ENCODE measurements around the gene S100A9. TPM values are rescaled to one million over a fixed set of nuclear protein-coding genes. Genes with fewer than 3 reads are reported as not detected.

Gene S100A9
- total and polyA plus RNA-seq, 2 experiments from 2014 or later = not detected

GRCh38 chr1:153390938-153391710, 33.5 kb downstream of the S100A9 start, which contains the start of gene S100A8 (continued):
- TF ChIP-seq ZNF462 (CRISPR knock-in tag; IDR thresholded peaks at IDR 0.05) = no peak
- no peak for TF ChIP-seq EZH2phosphoT487 (IDR thresholded peaks at IDR 0.05; ENCODE audit: unreplicated experiment)

- Histone ChIP-seq H3K36me3 (ENCODE audit: insufficient read depth) (no peaks in the 10 kb centered on the region), H3F3A (replicated peaks; ENCODE audit: low read depth) (no peaks in the 10 kb centered on the region), H3K27ac (ENCODE audit: low read depth) (no peak overlapping the region), H3K9me2 (ENCODE audit: insufficient read depth) (no peaks in the 10 kb centered on the region), H2AFZ (no peak overlapping the region), H3K79me2 (replicated peaks; ENCODE audit: insufficient read depth) (no peaks in the 10 kb centered on the region), H3K4me1 (ENCODE audit: insufficient read depth) (no peaks in the 10 kb centered on the region), H3K27me3 (ENCODE audit: insufficient read depth) (no peaks in the 10 kb centered on the region), H3K4me3 (no peak overlapping the region), H4K20me1 (replicated peaks; ENCODE audit: insufficient read depth) (no peaks in the 10 kb centered on the region), H3K4me2 (no peak overlapping the region)
- no peak for TF ChIP-seq CTCF (conservative IDR thresholded peaks at IDR 0.05; ENCODE audit: low read depth in 2 of 2)
- TF ChIP-seq NANOG (IDR thresholded peaks at IDR 0.05; ENCODE audit: borderline replicate concordance) = no peak
- no peak for TF ChIP-seq JUNB (IDR thresholded peaks at IDR 0.05; ENCODE audit: unreplicated experiment)
- TF ChIP-seq REST (IDR thresholded peaks at IDR 0.05; ENCODE audit: unreplicated experiment) = no peak
- no peak for TF ChIP-seq ZNF331 (CRISPR knock-in tag; IDR thresholded peaks at IDR 0.05; ENCODE audit: low read depth)
- TF ChIP-seq POLR2AphosphoS5 (IDR thresholded peaks at IDR 0.05; ENCODE audit: low read depth) = no peak
- TF ChIP-seq CREB1 (CRISPR knock-in tag; IDR thresholded peaks at IDR 0.05; ENCODE audit: low read depth) = no peak
- no peak for TF ChIP-seq ETS1 (IDR thresholded peaks at IDR 0.05)
- Mint-ChIP-seq H3K27me3 (ENCODE audit: insufficient read depth, low read depth, poor library complexity) (peaks cover 2% of the 10 kb centered on the region), H3K27ac (no peak overlapping the region), H3K4me3 (no peak overlapping the region), H3K4me1 (peaks cover 2% of the 10 kb centered on the region; the same call in 1 of the 3 replicates), H3K9me3 (no peaks in the 10 kb centered on the region), H3K36me3 (ENCODE audit: low read depth) (no peaks in the 10 kb centered on the region)
- ATAC-seq (no peak), DNase-seq (ENCODE audit: low spot score) (no peak)
Observed at GRCh38 chr1:153392258-153392657, 34.6 kb downstream of the S100A9 start.
